ENCODE measurements around the gene RNF144B.

Gene RNF144B

GRCh38 chr6:18422136-18422535, 35.0 kb downstream of the RNF144B start:
- Mint-ChIP-seq H3K9me3 (no peaks in the 10 kb centered on the region), H3K27me3 (ENCODE audit: low read depth, poor library complexity) (peaks cover 9% of the 10 kb centered on the region), H3K4me3 (no peak overlapping the region), H3K4me1 (no peaks in the 10 kb centered on the region), H3K27ac (no peak overlapping the region), H3K36me3 (ENCODE audit: low read depth) (no peaks in the 10 kb centered on the region)
- no peak for TF ChIP-seq CTCF (IDR thresholded peaks at IDR 0.05)
- no peak for DNase-seq

GRCh38 chr6:18423426-18423825, 36.3 kb downstream of the RNF144B start:
- no peaks in the 10 kb centered on the region for H3K4me1 Mint-ChIP-seq
- TF ChIP-seq CTCF (IDR thresholded peaks at IDR 0.05): no peak
- H3K27me3 Mint-ChIP-seq (ENCODE audit: low read depth, poor library complexity): peaks cover 9% of the 10 kb centered on the region
- no peak overlapping the region for H3K27ac Mint-ChIP-seq
- DNase-seq: no peak
- H3K9me3 Mint-ChIP-seq: no peaks in the 10 kb centered on the region
- H3K36me3 Mint-ChIP-seq (ENCODE audit: low read depth): no peaks in the 10 kb centered on the region
- no peak overlapping the region for H3K4me3 Mint-ChIP-seq

DNA sequence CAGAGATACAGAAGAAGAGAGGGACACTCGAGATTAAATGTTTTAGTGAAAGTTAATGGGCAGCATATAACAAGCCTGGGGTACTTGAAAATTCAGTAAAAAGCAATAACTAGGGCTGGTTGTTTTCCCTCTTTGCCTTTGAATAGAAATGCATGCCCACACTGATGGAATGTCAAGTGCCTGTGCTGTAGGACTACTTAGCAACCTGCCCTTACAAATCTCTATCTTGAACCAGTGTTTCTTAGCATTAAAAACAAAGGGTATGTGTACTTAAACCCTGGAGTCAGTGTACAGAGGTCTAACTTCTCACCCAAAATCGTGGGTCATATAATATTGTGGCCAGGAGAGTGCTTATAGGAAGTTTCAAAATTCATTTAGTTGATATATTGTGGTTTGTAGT, 37.1 kb downstream of the RNF144B start:
- no peaks in the 10 kb centered on the region for H3K36me3 Mint-ChIP-seq (ENCODE audit: low read depth)
- no peak overlapping the region for H3K27ac Mint-ChIP-seq
- peaks cover 11% of the 10 kb centered on the region for H3K27me3 Mint-ChIP-seq (ENCODE audit: low read depth, poor library complexity)
- no peak for DNase-seq
- H3K4me3 Mint-ChIP-seq: no peak overlapping the region
- H3K9me3 Mint-ChIP-seq: no peaks in the 10 kb centered on the region
- no peak for TF ChIP-seq CTCF (IDR thresholded peaks at IDR 0.05)
- H3K4me1 Mint-ChIP-seq: no peaks in the 10 kb centered on the region

GRCh38 chr6:18425218-18425617, 38.1 kb downstream of the RNF144B start:
- Mint-ChIP-seq H3K27me3 (ENCODE audit: low read depth, poor library complexity) (peaks cover 7% of the 10 kb centered on the region), H3K27ac (no peak overlapping the region), H3K4me3 (no peak overlapping the region), H3K4me1 (no peaks in the 10 kb centered on the region), H3K9me3 (no peaks in the 10 kb centered on the region), H3K36me3 (ENCODE audit: low read depth) (no peaks in the 10 kb centered on the region)
- no peak for DNase-seq
- no peak for TF ChIP-seq CTCF (IDR thresholded peaks at IDR 0.05)

- H3K9me3 Mint-ChIP-seq: no peaks in the 10 kb centered on the region
- H3K27me3 Mint-ChIP-seq (ENCODE audit: low read depth, poor library complexity): peaks cover 11% of the 10 kb centered on the region
- H3K27ac Mint-ChIP-seq: no peak overlapping the region
- no peaks in the 10 kb centered on the region for H3K36me3 Mint-ChIP-seq (ENCODE audit: low read depth)
- no peaks in the 10 kb centered on the region for H3K4me1 Mint-ChIP-seq
- no peak for DNase-seq
- no peak for TF ChIP-seq CTCF (IDR thresholded peaks at IDR 0.05)
- no peak overlapping the region for H3K4me3 Mint-ChIP-seq
Measured at GRCh38 chr6:18427296-18427695, 40.1 kb downstream of the RNF144B start.

GRCh38 chr6:18429655-18430297, 42.6 kb downstream of the RNF144B start:
- Mint-ChIP-seq H3K4me1 (no peaks in the 10 kb centered on the region), H3K27me3 (ENCODE audit: low read depth, poor library complexity) (peaks cover 9% of the 10 kb centered on the region), H3K27ac (no peak overlapping the region), H3K4me3 (no peak overlapping the region), H3K36me3 (ENCODE audit: low read depth) (no peaks in the 10 kb centered on the region), H3K9me3 (no peaks in the 10 kb centered on the region)
- no peak for DNase-seq
- TF ChIP-seq CTCF (IDR thresholded peaks at IDR 0.05): no peak
